T-helper 1 cell treated with Interleukin-12 subunit alpha and Interleukin-12 subunit beta and Interleukin-4 antibody, amounts not matched to agents 30 μg/mL and 1 μg/mL, for 36 hours (primary cell): ENCODE measurements around the gene HHLA2.

Source experiments
- H3K27ac Mint-ChIP-seq: one replicate; pipeline ENCODE4 v1.8.0; 2021; ENCODE audit warnings: mild to moderate bottlenecking, mixed read lengths
- H3K27me3 Mint-ChIP-seq: one replicate; pipeline ENCODE4 v1.8.0; 2021; ENCODE audit warnings: low read depth, mixed read lengths
- H3K36me3 Mint-ChIP-seq: one replicate; pipeline ENCODE4 v1.8.0; 2021; ENCODE audit warnings: low read depth, mixed read lengths
- H3K4me1 Mint-ChIP-seq: one replicate; pipeline ENCODE4 v1.8.0; 2021; ENCODE audit warnings: low read depth, mixed read lengths
- H3K4me3 Mint-ChIP-seq: one replicate; pipeline ENCODE4 v1.8.0; 2021; ENCODE audit warnings: mild to moderate bottlenecking, moderate library complexity, mixed read lengths
- H3K9me3 Mint-ChIP-seq: one replicate; pipeline ENCODE4 v1.8.0; 2021; ENCODE audit warnings: mixed read lengths

Gene HHLA2

GRCh38 chr3:108381529-108382140, 85.3 kb downstream of the HHLA2 start:
- H3K4me1 Mint-ChIP-seq, result no peaks in the 10 kb centered on the region
- H3K9me3 Mint-ChIP-seq, result peaks cover 3% of the 10 kb centered on the region
- H3K36me3 Mint-ChIP-seq, result peaks cover 6% of the 10 kb centered on the region
- no peak overlapping the region for H3K4me3 Mint-ChIP-seq
- H3K27ac Mint-ChIP-seq, result no peak overlapping the region
- H3K27me3 Mint-ChIP-seq, result peaks cover 5% of the 10 kb centered on the region

GRCh38 chr3:108383306-108383705, 87.0 kb downstream of the HHLA2 start:
- H3K4me3 Mint-ChIP-seq, result no peak overlapping the region
- peaks cover 5% of the 10 kb centered on the region for H3K27me3 Mint-ChIP-seq
- peaks cover 11% of the 10 kb centered on the region for H3K4me1 Mint-ChIP-seq
- no peaks in the 10 kb centered on the region for H3K36me3 Mint-ChIP-seq
- no peak overlapping the region for H3K27ac Mint-ChIP-seq
- H3K9me3 Mint-ChIP-seq, result peaks cover 3% of the 10 kb centered on the region

GRCh38 chr3:108387063-108387462, 90.7 kb downstream of the HHLA2 start:
- Mint-ChIP-seq H3K27me3 (peaks cover 12% of the 10 kb centered on the region), H3K27ac (no peak overlapping the region), H3K9me3 (no peaks in the 10 kb centered on the region), H3K4me1 (peaks cover 14% of the 10 kb centered on the region), H3K4me3 (no peak overlapping the region), H3K36me3 (no peaks in the 10 kb centered on the region)

- Mint-ChIP-seq H3K36me3 (no peaks in the 10 kb centered on the region), H3K9me3 (no peaks in the 10 kb centered on the region), H3K4me3 (no peak overlapping the region), H3K4me1 (peaks cover 14% of the 10 kb centered on the region), H3K27ac (no peak overlapping the region), H3K27me3 (peaks cover 17% of the 10 kb centered on the region)
Measured at GRCh38 chr3:108388136-108389132, 92.1 kb downstream of the HHLA2 start.

- no peak overlapping the region for H3K27ac Mint-ChIP-seq
- no peaks in the 10 kb centered on the region for H3K9me3 Mint-ChIP-seq
- no peak overlapping the region for H3K4me3 Mint-ChIP-seq
- H3K36me3 Mint-ChIP-seq, result no peaks in the 10 kb centered on the region
- H3K27me3 Mint-ChIP-seq, result peaks cover 14% of the 10 kb centered on the region
- peaks cover 14% of the 10 kb centered on the region for H3K4me1 Mint-ChIP-seq
Measured at GRCh38 chr3:108389372-108389771, 93.0 kb downstream of the HHLA2 start.

GRCh38 chr3:108391917-108392593, 95.7 kb downstream of the HHLA2 start:
- H3K27me3 Mint-ChIP-seq, result peaks cover 17% of the 10 kb centered on the region
- H3K4me3 Mint-ChIP-seq, result no peak overlapping the region
- peaks cover 13% of the 10 kb centered on the region for H3K4me1 Mint-ChIP-seq
- H3K27ac Mint-ChIP-seq, result no peak overlapping the region
- H3K9me3 Mint-ChIP-seq, result no peaks in the 10 kb centered on the region
- no peaks in the 10 kb centered on the region for H3K36me3 Mint-ChIP-seq

- peaks cover 20% of the 10 kb centered on the region for H3K27me3 Mint-ChIP-seq
- peaks cover 3% of the 10 kb centered on the region for H3K4me1 Mint-ChIP-seq
- no peak overlapping the region for H3K27ac Mint-ChIP-seq
- no peaks in the 10 kb centered on the region for H3K36me3 Mint-ChIP-seq
- H3K9me3 Mint-ChIP-seq, result no peaks in the 10 kb centered on the region
- H3K4me3 Mint-ChIP-seq, result no peak overlapping the region
Measured at GRCh38 chr3:108393128-108393900, 97.0 kb downstream of the HHLA2 start.

DNA sequence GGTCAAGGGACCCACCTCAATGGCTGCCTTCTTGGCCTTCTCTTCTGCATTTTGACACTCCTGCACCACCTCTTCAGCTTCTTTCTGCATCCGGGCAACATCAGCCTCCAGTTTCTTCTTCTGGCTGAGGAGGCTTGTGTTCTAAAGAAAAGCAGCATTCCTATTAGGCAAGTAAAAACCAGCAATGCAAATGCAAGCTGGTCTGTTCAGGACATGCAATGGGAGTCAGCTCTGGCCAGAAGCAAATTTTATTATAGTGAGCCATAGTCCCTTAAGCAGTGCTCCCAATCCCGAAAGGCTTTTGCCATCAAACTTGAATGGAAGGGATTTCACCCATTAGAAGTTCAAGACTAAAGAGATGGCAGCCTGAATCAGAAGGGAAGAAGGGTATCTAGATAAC, 97.7 kb downstream of the HHLA2 start:
- H3K36me3 Mint-ChIP-seq, result no peaks in the 10 kb centered on the region
- H3K27me3 Mint-ChIP-seq, result peaks cover 20% of the 10 kb centered on the region
- H3K4me1 Mint-ChIP-seq, result no peaks in the 10 kb centered on the region
- no peaks in the 10 kb centered on the region for H3K9me3 Mint-ChIP-seq
- H3K4me3 Mint-ChIP-seq, result no peak overlapping the region
- no peak overlapping the region for H3K27ac Mint-ChIP-seq

DNA sequence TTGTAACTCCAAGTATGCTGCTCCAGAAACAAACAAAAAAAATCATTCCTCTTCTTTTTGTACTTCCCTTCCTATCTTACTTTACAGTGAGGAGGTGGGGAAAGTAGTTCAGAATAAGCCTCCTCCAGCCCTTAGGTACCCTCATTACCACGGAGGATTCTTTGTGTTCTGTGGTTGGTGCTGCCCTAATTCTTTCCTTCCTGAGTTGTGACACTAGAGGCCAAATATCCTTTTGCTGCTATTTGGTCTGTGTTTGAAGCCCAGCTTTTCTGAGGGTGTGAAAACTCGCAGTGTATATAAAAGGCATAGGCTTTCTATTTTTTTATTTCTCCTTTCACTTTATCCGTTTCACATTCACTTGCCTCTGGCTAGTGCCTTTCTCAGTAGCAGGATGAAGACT, 98.2 kb downstream of the HHLA2 start:
- Mint-ChIP-seq H3K36me3 (no peaks in the 10 kb centered on the region), H3K9me3 (no peaks in the 10 kb centered on the region), H3K4me3 (no peak overlapping the region), H3K27me3 (peaks cover 20% of the 10 kb centered on the region), H3K4me1 (no peaks in the 10 kb centered on the region), H3K27ac (no peak overlapping the region)

DNA sequence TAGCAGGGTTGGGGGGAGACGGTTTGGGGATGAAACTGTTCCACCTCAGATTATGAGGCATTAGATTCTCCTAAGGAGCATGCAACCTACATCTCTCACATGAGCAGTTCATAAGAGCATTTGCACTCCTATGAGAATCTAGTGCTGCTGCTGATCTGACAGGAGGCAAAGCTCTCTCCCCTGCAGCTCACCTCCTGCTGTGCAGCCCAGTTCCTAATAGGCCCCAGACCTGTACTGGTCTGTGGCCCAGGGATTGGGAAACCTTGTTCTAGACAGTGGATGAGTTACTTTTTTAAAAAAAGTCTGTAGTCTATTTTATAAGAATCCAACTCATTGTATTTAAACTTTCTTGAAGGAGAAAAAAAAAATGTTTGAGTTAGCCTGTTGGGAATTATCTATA, 100.0 kb downstream of the HHLA2 start:
- Mint-ChIP-seq H3K4me1 (no peaks in the 10 kb centered on the region), H3K4me3 (no peak overlapping the region), H3K9me3 (no peaks in the 10 kb centered on the region), H3K27me3 (peaks cover 18% of the 10 kb centered on the region), H3K27ac (no peak overlapping the region), H3K36me3 (no peaks in the 10 kb centered on the region)

GRCh38 chr3:108398510-108398909, 102.2 kb downstream of the HHLA2 start:
- no peak overlapping the region for H3K4me3 Mint-ChIP-seq
- H3K27me3 Mint-ChIP-seq, result peaks cover 9% of the 10 kb centered on the region
- H3K4me1 Mint-ChIP-seq, result peaks cover 2% of the 10 kb centered on the region
- H3K9me3 Mint-ChIP-seq, result no peaks in the 10 kb centered on the region
- H3K36me3 Mint-ChIP-seq, result no peaks in the 10 kb centered on the region
- H3K27ac Mint-ChIP-seq, result no peak overlapping the region

GRCh38 chr3:108401836-108402235, 105.5 kb downstream of the HHLA2 start:
- Mint-ChIP-seq H3K27ac (no peak overlapping the region), H3K4me3 (no peak overlapping the region), H3K36me3 (no peaks in the 10 kb centered on the region), H3K9me3 (no peaks in the 10 kb centered on the region), H3K4me1 (peaks cover 2% of the 10 kb centered on the region), H3K27me3 (peaks cover 4% of the 10 kb centered on the region)

GRCh38 chr3:108403198-108403597, 106.8 kb downstream of the HHLA2 start:
- H3K4me3 Mint-ChIP-seq, result no peak overlapping the region
- H3K36me3 Mint-ChIP-seq, result no peaks in the 10 kb centered on the region
- peaks cover 2% of the 10 kb centered on the region for H3K4me1 Mint-ChIP-seq
- no peaks in the 10 kb centered on the region for H3K9me3 Mint-ChIP-seq
- H3K27me3 Mint-ChIP-seq, result no peaks in the 10 kb centered on the region
- H3K27ac Mint-ChIP-seq, result no peak overlapping the region

- Mint-ChIP-seq H3K4me3 (no peak overlapping the region), H3K9me3 (no peaks in the 10 kb centered on the region), H3K36me3 (no peaks in the 10 kb centered on the region), H3K4me1 (peaks cover 2% of the 10 kb centered on the region), H3K27ac (no peak overlapping the region), H3K27me3 (no peaks in the 10 kb centered on the region)
Measured at GRCh38 chr3:108403686-108404345, 107.5 kb downstream of the HHLA2 start.
